Lower lobe of right lung (tissue), 2 donors: ENCODE measurements around the gene NDRG2. TPM values are rescaled to one million over a fixed set of nuclear protein-coding genes. Genes with fewer than 3 reads are reported as not detected.

ENCODE experiments used
- ATAC-seq, 2 donors: fragments of 200-7000 bp; cut with Tn5 transposase; one replicate each; pipeline ENCODE4 v1.9.1; 2020 to 2022; ENCODE audit warnings: mild to moderate bottlenecking in 2 of 2, moderate library complexity in 2 of 2
- DNase-seq: peaks from one replicate; pipeline ENCODE4 v3.0.0-alpha.2; 2020
- H3K27ac ChIP-seq: fragments of 200-600 bp; one replicate; pipeline ENCODE4 v1.8.0; 2022
- H3K27me3 ChIP-seq: fragments of 200-600 bp; one replicate; pipeline ENCODE4 v1.8.0; 2022; ENCODE audit warnings: low read depth
- H3K36me3 ChIP-seq: fragments of 200-600 bp; one replicate; pipeline ENCODE4 v1.8.0; 2022; ENCODE audit warnings: mild to moderate bottlenecking
- H3K4me1 ChIP-seq: fragments of 200-600 bp; one replicate; pipeline ENCODE4 v1.8.0; 2022
- H3K4me3 ChIP-seq: fragments of 200-600 bp; one replicate; pipeline ENCODE4 v1.8.0; 2022; ENCODE audit warnings: mild to moderate bottlenecking
- H3K9me3 ChIP-seq: fragments of 200-600 bp; one replicate; pipeline ENCODE4 v1.8.0; 2022
- intact Hi-C: fragments of 100-400 bp; cut with DNase I; formaldehyde crosslinking; loops from one replicate; pipeline ENCODE4 v1.11.0; 2022
- total RNA-seq: library from RNA; stranded (reverse); fragmentation: NEBNext Ultra II Directional; extraction: Animal tissue kit (Norgen Biotek cat#: 25700); gene quantifications from one replicate; pipeline ENCODE4 v1.2.1, GENCODE V29; 2021
- TF ChIP-seq, protein P1 (sequence below): fragments of 200-600 bp; IDR thresholded peaks from one replicate; pipeline ENCODE4 v1.8.0; 2022; ENCODE audit warnings: antibody characterized with exemption, mild to moderate bottlenecking
- donor health status: DM: no; HTN: yes; CAD: no; lungs with severe emphysema.

The NDRG2 gene
- total RNA-seq, 1 donor from 2014 or later: 92.7 TPM

GRCh38 chr14:21057803-21058675, 33.2 kb upstream of the NDRG2 start, which contains the start of gene RNASE8:
Gene RNASE8 (plus strand): TSS chr14:21057822. CDS start chr14:21057893, 71 bp downstream.
- Histone ChIP-seq H3K9me3 (no peaks in the 10 kb centered on the region), H3K36me3 (no peaks in the 10 kb centered on the region), H3K4me1 (peaks cover 7% of the 10 kb centered on the region), H3K4me3 (no peak within 1 kb of the TSS), H3K27me3 (no peaks in the 10 kb centered on the region), H3K27ac (no peak within 1 kb of the TSS)
- TF ChIP-seq, protein P1, sequence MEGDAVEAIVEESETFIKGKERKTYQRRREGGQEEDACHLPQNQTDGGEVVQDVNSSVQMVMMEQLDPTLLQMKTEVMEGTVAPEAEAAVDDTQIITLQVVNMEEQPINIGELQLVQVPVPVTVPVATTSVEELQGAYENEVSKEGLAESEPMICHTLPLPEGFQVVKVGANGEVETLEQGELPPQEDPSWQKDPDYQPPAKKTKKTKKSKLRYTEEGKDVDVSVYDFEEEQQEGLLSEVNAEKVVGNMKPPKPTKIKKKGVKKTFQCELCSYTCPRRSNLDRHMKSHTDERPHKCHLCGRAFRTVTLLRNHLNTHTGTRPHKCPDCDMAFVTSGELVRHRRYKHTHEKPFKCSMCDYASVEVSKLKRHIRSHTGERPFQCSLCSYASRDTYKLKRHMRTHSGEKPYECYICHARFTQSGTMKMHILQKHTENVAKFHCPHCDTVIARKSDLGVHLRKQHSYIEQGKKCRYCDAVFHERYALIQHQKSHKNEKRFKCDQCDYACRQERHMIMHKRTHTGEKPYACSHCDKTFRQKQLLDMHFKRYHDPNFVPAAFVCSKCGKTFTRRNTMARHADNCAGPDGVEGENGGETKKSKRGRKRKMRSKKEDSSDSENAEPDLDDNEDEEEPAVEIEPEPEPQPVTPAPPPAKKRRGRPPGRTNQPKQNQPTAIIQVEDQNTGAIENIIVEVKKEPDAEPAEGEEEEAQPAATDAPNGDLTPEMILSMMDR: no peak
- intact Hi-C loops: no loop called here
- no peak for ATAC-seq
- DNase-seq: no peak

GRCh38 chr14:21056520-21057163, 31.8 kb upstream of the NDRG2 start:
- no peak overlapping the region for H3K4me3 ChIP-seq
- no peak for DNase-seq
- H3K27ac ChIP-seq: no peak overlapping the region

DNA sequence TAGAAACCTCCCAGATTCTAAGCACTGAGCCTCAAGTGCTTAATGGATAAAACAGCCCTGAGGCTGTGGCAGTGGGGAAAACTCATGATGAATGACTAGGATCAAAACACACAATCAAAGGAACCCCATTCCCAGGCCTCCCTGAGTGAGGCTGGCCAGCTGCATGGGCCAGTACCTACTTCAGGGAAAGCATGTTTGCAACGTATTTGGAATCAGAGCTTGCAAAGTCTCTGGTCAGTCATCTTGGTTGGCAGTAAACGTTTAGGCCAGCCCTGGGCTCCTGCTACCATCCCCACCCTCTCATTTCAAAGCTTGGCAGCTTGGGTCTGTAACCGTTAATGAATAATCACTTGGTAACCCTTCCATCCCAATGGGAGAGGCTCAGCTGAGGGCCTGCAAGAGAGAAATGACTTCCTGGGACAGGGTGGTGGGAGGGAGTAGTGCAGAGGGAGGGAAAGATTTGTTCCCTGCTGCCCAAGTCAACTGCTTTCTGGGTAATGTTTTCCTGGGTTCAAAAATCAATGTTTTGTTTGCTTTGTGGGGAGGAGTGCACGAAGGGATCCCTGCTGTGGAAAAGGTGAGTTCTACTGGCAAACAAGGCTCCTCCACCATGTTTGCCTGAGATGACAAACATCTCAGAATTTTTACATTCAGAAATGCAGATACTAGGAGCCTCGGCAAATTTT, 30.7 kb upstream of the NDRG2 start:
- ATAC-seq: no peak
- TF ChIP-seq, protein P1: no peak
- no peak overlapping the region for H3K4me3 ChIP-seq
- H3K27ac ChIP-seq: no peak overlapping the region
- H3K4me1 ChIP-seq: peaks cover 7% of the 10 kb centered on the region
- H3K36me3 ChIP-seq: no peaks in the 10 kb centered on the region
- no peaks in the 10 kb centered on the region for H3K27me3 ChIP-seq
- H3K9me3 ChIP-seq: no peaks in the 10 kb centered on the region
- DNase-seq: no peak
- intact Hi-C loops: no loop called here

More at GRCh38 chr14:21056520-21057163, 31.8 kb upstream of the NDRG2 start:
- H3K4me1 ChIP-seq: peaks cover 7% of the 10 kb centered on the region
- H3K36me3 ChIP-seq: no peaks in the 10 kb centered on the region
- no peaks in the 10 kb centered on the region for H3K9me3 ChIP-seq
- TF ChIP-seq, protein P1: no peak
- intact Hi-C loops: no loop called here
- ATAC-seq: no peak
- H3K27me3 ChIP-seq: no peaks in the 10 kb centered on the region

DNA sequence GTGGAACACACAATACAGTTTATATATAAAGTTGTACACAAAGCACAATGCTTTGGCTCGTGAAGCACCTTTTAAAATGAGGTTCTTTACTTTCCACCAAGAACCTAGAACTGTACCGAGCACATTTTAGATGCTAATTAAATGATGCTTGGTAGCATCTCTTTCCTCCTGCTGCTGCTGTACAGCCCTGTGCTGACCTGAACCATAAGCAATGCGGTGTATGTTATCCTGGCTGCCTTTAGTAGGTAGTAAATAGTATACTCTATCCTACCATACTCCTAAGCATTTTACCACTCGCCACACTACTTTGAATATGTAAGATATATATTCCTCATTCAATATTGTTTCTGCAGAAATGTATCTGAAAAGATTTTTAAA, 29.9 kb upstream of the NDRG2 start:
- H3K27me3 ChIP-seq: no peaks in the 10 kb centered on the region
- DNase-seq (no peak), ATAC-seq (no peak)
- H3K4me1 ChIP-seq: peaks cover 7% of the 10 kb centered on the region
- H3K9me3 ChIP-seq: no peaks in the 10 kb centered on the region
- intact Hi-C loops: no loop called here
- H3K4me3 ChIP-seq: no peak overlapping the region
- TF ChIP-seq, protein P1: no peak
- H3K36me3 ChIP-seq: no peaks in the 10 kb centered on the region
- H3K27ac ChIP-seq: peak overlapping the region; percentile 14

DNA sequence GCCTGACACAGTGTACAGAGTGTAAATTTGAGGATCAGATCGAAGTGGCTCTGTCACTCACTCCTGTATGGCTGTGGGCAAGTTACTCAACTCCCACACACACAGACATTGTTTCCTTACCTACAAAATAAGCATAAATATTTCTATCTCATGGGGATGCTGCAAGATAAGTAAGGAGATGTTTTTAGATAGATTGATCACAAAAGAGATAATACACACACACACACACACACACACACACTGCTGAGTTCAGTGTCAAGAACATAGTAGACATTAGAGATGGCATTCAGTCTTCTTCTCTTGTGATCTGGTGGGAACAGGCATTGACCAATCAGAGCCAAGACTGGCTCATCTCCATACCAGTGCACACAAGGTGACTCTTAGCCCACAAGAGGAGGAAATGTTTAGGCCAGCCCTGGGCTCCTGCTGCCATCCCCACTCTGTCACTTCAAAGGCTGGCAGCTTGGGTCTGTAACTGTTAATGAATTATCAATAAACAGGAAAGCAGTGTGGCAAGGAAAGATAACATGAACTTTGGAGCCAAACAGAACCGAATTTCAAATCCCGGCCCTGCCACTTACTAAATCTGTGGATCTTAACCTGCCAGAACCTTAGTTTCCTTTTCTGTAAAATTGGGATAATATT, 29.4 kb upstream of the NDRG2 start:
- Histone ChIP-seq H3K27me3 (no peaks in the 10 kb centered on the region), H3K4me3 (no peak overlapping the region), H3K9me3 (no peaks in the 10 kb centered on the region), H3K36me3 (no peaks in the 10 kb centered on the region), H3K27ac (no peak overlapping the region), H3K4me1 (peaks cover 7% of the 10 kb centered on the region)
- TF ChIP-seq, protein P1: no peak
- DNase-seq (no peak), ATAC-seq (no peak)
- intact Hi-C loops: no loop called here
